HepG2 (cell line): ENCODE results near the gene FAF2. TPM values are rescaled to one million over a fixed set of nuclear protein-coding genes. Genes with fewer than 3 reads are reported as not detected.

Experiments used
- ATAC-seq: fragments of 200-7000 bp; cut with Tn5 transposase; 3 replicates; pipeline ENCODE4 v1.9.1; 2020; ENCODE audit warnings: mild to moderate bottlenecking, moderate library complexity
- BruUV-seq: library from RNA; stranded (reverse); fragments of 400-500 nt; replicated peaks from 2 replicates; lab custom pipeline; 2021; lab: Mats Ljungman, UMichigan
- CTCF ChIA-PET: fragments of 300-600 bp; formaldehyde crosslinking; extraction: SDS; loops from one replicate; lab custom pipeline; 2021; ENCODE audit warnings: low total read pairs, inconsistent platforms, low intra/inter-chr PET ratio; lab: Yijun Ruan, JAX
- POLR2A ChIA-PET: fragments of 350-600 bp; sonication (Branson Sonifier 250); formaldehyde crosslinking; loops from one replicate; lab custom pipeline; 2020; ENCODE audit warnings: antibody characterized with exemption, inconsistent platforms; lab: Yijun Ruan, JAX
- DNase-seq: peaks from one replicate; pipeline ENCODE4 v3.0.0-alpha.2; 2015; ENCODE audit warnings: low spot score
- FAIRE-seq: peaks from 3 replicates; lab custom pipeline; 2011; peaks lifted over from hg19 to GRCh38; lab: Jason Lieb, UNC
- H2AFZ ChIP-seq: one replicate; pipeline ENCODE4 v1.6.1; 2011; ENCODE audit warnings: low read length, inconsistent platforms
- H3K27ac ChIP-seq: fragments of 300-600 bp; 3 replicates; pipeline ENCODE4 v1.8.0; 2011; ENCODE audit warnings: mixed run types, mild to moderate bottlenecking, mixed read lengths, low read length, inconsistent platforms; ENCODE audit not compliant: insufficient read depth; ENCODE audit errors: extremely low read length
- H3K27me3 ChIP-seq, 2 experiments: fragments of 200-600 bp in 1 of 2; 2 replicates in 1 of 2; 3 replicates in 1 of 2; pipeline versions ENCODE4 v1.6.0 to v1.8.0; 2011; ENCODE audit warnings: low read length in 2 of 2, mild to moderate bottlenecking in 2 of 2, moderate library complexity in 2 of 2, inconsistent platforms in 1 of 2; ENCODE audit not compliant: insufficient read depth in 2 of 2, control insufficient read depth in 1 of 2
- H3K36me3 ChIP-seq, 2 experiments: fragments of 200-600 bp in 1 of 2; replicated peaks in 1 of 2; 2 replicates in 1 of 2; 3 replicates in 1 of 2; pipeline versions ENCODE4 v1.5.1 to v1.8.0; 2011; ENCODE audit warnings: low read length in 2 of 2, inconsistent platforms in 1 of 2; ENCODE audit not compliant: insufficient read depth in 2 of 2, control insufficient read depth in 1 of 2
- H3K4me1 ChIP-seq: 2 replicates; pipeline ENCODE4 v1.5.1; 2012; ENCODE audit warnings: low read length, inconsistent platforms; ENCODE audit not compliant: insufficient read depth
- H3K4me2 ChIP-seq: 2 replicates; pipeline ENCODE4 v1.6.0; 2011; ENCODE audit warnings: low read depth, low read length, inconsistent platforms
- H3K4me3 ChIP-seq, 3 experiments: fragments of 200-600 bp in 1 of 3; sonication (generic), shearing (Covaris generic) in 1 of 3; replicated peaks in 1 of 3; 2 replicates each; pipeline ENCODE4 v1.5.1; 2011 to 2016; ENCODE audit warnings: low read length in 3 of 3, inconsistent platforms in 2 of 3, low read depth in 2 of 3, mild to moderate bottlenecking in 2 of 3, control low read depth in 1 of 3, mixed read lengths in 1 of 3; ENCODE audit not compliant: insufficient read depth in 1 of 3
- H3K79me2 ChIP-seq: one replicate; pipeline ENCODE4 v1.6.1; 2011; ENCODE audit warnings: low read length, inconsistent platforms; ENCODE audit not compliant: insufficient read depth
- H3K9ac ChIP-seq: 2 replicates; pipeline ENCODE4 v1.6.0; 2011; ENCODE audit warnings: mild to moderate bottlenecking, low read depth, low read length, inconsistent platforms; ENCODE audit not compliant: insufficient read depth
- H3K9me3 ChIP-seq: 2 replicates; pipeline ENCODE4 v1.5.1; 2012; ENCODE audit warnings: mild to moderate bottlenecking, low read length
- H4K20me1 ChIP-seq: 2 replicates; pipeline ENCODE4 v1.6.0; 2011; ENCODE audit warnings: inconsistent platforms, mild to moderate bottlenecking, low read length, moderate library complexity; ENCODE audit not compliant: insufficient read depth
- BCL3 ChIP-seq: sonication (generic); formaldehyde crosslinking; IDR thresholded peaks from 2 replicates; pipeline ENCODE4 v1.5.1; 2020; ENCODE audit warnings: mild to moderate bottlenecking, missing genetic modification reagents, moderate library complexity
- HDAC1 ChIP-seq: sonication (generic); formaldehyde crosslinking; IDR thresholded peaks from 2 replicates; pipeline ENCODE4 v1.5.1; 2020; ENCODE audit warnings: mild to moderate bottlenecking, missing genetic modification reagents
- SRY ChIP-seq: sonication (generic); formaldehyde crosslinking; IDR thresholded peaks from 2 replicates; pipeline ENCODE4 v1.8.0; 2022; ENCODE audit warnings: mild to moderate bottlenecking, missing genetic modification reagents
- ZMYM3 ChIP-seq: sonication (generic); formaldehyde crosslinking; IDR thresholded peaks from 2 replicates; pipeline ENCODE4 v1.5.1; 2020; ENCODE audit warnings: mild to moderate bottlenecking, missing genetic modification reagents
- ZNF430 ChIP-seq: sonication (generic); formaldehyde crosslinking; IDR thresholded peaks from 2 replicates; pipeline ENCODE4 v1.9.0; 2021; ENCODE audit warnings: mild to moderate bottlenecking, missing genetic modification reagents
- ZNF44 ChIP-seq: sonication (generic); formaldehyde crosslinking; IDR thresholded peaks from 2 replicates; pipeline ENCODE4 v1.5.1; 2020; ENCODE audit warnings: mild to moderate bottlenecking, missing genetic modification reagents
- ZNF605 ChIP-seq: sonication (generic); formaldehyde crosslinking; IDR thresholded peaks from 2 replicates; pipeline ENCODE4 v1.8.0; 2022; ENCODE audit warnings: mild to moderate bottlenecking, missing genetic modification reagents
- ZNF629 ChIP-seq: sonication (generic); formaldehyde crosslinking; conservative IDR thresholded peaks from 2 replicates; pipeline ENCODE4 v1.5.0; 2020; ENCODE audit warnings: missing genetic modification reagents
- ZNF879 ChIP-seq: sonication (generic); formaldehyde crosslinking; IDR thresholded peaks from 2 replicates; pipeline ENCODE4 v1.8.1; 2023; ENCODE audit warnings: missing genetic modification reagents
- WGBS: methylation state at CpG from one replicate; pipeline ENCODE4 v1.1.6; 2017; ENCODE audit warnings: low lambda C conversion rate; 5-methylcytosine and 5-hydroxymethylcytosine counted together
- in situ Hi-C: cut with HindIII; loops from 2 replicates; pipeline ENCODE4 v1.10.0; 2017; ENCODE audit warnings: low pct_unique_long_range_greater_than_20kb; ENCODE audit not compliant: extremely low pct_ligation_motif_present
- intact Hi-C: fragments of 100-400 bp; cut with micrococcal nuclease; formaldehyde crosslinking; loops from one replicate; pipeline ENCODE4 v1.10.0; 2022; ENCODE audit not compliant: unreplicated experiment
- polyA plus RNA-seq, 8 experiments: library from polyadenylated mRNA; depleted of rRNA in 3 of 8; stranded (reverse) in 7 of 8; unstranded in 1 of 8; fragments of >200 nt; fragmentation: Illumina TruSeq in 4 of 8; extraction: Trizol in 4 of 8; gene quantifications; 2 replicates each; pipeline versions ENCODE4 v1.2.1 to v1.2.3, GENCODE V29; 2011 to 2016; ENCODE audit warnings: low read depth in 4 of 8, missing spikeins in 1 of 8, mixed read lengths in 1 of 8; ENCODE audit not compliant: insufficient read depth in 1 of 8
- total RNA-seq, 5 experiments: library from RNA; depleted of rRNA; stranded (reverse); fragments of >200 nt; fragmentation: Illumina TruSeq; extraction: Trizol; gene quantifications; 2 replicates each; pipeline ENCODE4 v1.2.3, GENCODE V29; 2016; ENCODE audit warnings: low read depth in 1 of 5
- TF ChIP-seq, protein P1 (sequence below), 2 experiments: sonication (generic) in 1 of 2; formaldehyde crosslinking in 1 of 2; IDR thresholded peaks; 2 replicates each; pipeline versions ENCODE4 v1.5.1 to v1.6.1; 2011 to 2020; ENCODE audit warnings: borderline replicate concordance in 1 of 2, low read depth in 1 of 2, low read length in 1 of 2, mild to moderate bottlenecking in 1 of 2, missing genetic modification reagents in 1 of 2, moderate library complexity in 1 of 2
- TF ChIP-seq, protein P2 (sequence below): sonication (generic); formaldehyde crosslinking; IDR thresholded peaks from 2 replicates; pipeline ENCODE4 v1.4.0; 2020; ENCODE audit warnings: missing genetic modification reagents; ENCODE audit errors: not compliant biosample characterization

FAF2 gene
- total and polyA plus RNA-seq, 2 of the 13 experiments (the other 11 are each of a cell fraction or from before 2014, with no cell fraction given): 27.8 to 34.3 TPM

- POLR2A ChIA-PET: interaction anchor here (0.9 to 7.9 kb wide), 9 partner anchors 8 to 552 kb away, joined by 3 to 212 read pairs (median 3); partner anchors contain the start of genes CDHR2, FAF2, FGFR4 and NOP16
- TF ChIP-seq ZNF605 (CRISPR knock-in tag) (0 out of 2 replicates have a peak, but pooled peaks have one; percentile 59), ZMYM3 (CRISPR knock-in tag) (peak; percentile 63), ZNF629 (CRISPR knock-in tag) (peak; percentile 94), ZNF879 (CRISPR knock-in tag) (0 out of 2 replicates have a peak, but pooled peaks have one; percentile 8), SRY (0 out of 2 replicates have a peak, but pooled peaks have one; percentile 39), HDAC1 (CRISPR knock-in tag) (0 out of 2 replicates have a peak, but pooled peaks have one; percentile 21), BCL3 (CRISPR knock-in tag) (0 out of 2 replicates have a peak, but pooled peaks have one; percentile 48), ZNF44 (CRISPR knock-in tag) (0 out of 2 replicates have a peak, but pooled peaks have one; percentile 52), ZNF430 (CRISPR knock-in tag) (0 out of 2 replicates have a peak, but pooled peaks have one; percentile 44)
- TF ChIP-seq, protein P1, sequence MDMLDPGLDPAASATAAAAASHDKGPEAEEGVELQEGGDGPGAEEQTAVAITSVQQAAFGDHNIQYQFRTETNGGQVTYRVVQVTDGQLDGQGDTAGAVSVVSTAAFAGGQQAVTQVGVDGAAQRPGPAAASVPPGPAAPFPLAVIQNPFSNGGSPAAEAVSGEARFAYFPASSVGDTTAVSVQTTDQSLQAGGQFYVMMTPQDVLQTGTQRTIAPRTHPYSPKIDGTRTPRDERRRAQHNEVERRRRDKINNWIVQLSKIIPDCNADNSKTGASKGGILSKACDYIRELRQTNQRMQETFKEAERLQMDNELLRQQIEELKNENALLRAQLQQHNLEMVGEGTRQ (IDR thresholded peaks at IDR 0.05; ENCODE audit: low read depth, low read length): no peak
- TF ChIP-seq, protein P1 (CRISPR knock-in tag; IDR thresholded peaks at IDR 0.05; ENCODE audit: borderline replicate concordance): no peak
- TF ChIP-seq, protein P2, sequence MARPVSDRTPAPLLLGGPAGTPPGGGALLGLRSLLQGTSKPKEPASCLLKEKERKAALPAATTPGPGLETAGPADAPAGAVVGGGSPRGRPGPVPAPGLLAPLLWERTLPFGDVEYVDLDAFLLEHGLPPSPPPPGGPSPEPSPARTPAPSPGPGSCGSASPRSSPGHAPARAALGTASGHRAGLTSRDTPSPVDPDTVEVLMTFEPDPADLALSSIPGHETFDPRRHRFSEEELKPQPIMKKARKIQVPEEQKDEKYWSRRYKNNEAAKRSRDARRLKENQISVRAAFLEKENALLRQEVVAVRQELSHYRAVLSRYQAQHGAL (CRISPR knock-in tag): no peak
- in situ Hi-C loops (loop anchor here (5.0 to 25.0 kb wide), 2 partner anchors 118 to 827 kb away; partner anchors contain the start of genes CLTB, LMAN2 and RGS14), intact Hi-C loops (no loop called here)
- Histone ChIP-seq H3K36me3 (peaks cover 14 to 31% of the 10 kb centered on the region in 2 experiments), H3K4me3 (peak overlapping the region; percentile 90 to 98 (median 97)), H3K27ac (peak overlapping the region; percentile 95), H3K9ac (peak overlapping the region; percentile 91), H2AFZ (no peak overlapping the region), H3K27me3 (no peaks in the 10 kb centered on the region; a peak in 1 of 5 replicates), H3K4me2 (peak overlapping the region; percentile 91), H3K4me1 (peaks cover 44% of the 10 kb centered on the region), H3K79me2 (peaks cover 40% of the 10 kb centered on the region), H4K20me1 (peaks cover 33% of the 10 kb centered on the region), H3K9me3 (no peaks in the 10 kb centered on the region)
- WGBS: 73% methylated on average over 6 of the region's 11 CpGs
- ATAC-seq (no peak), DNase-seq (no peak), FAIRE-seq (no peak)
- CTCF ChIA-PET: no interaction called here
- BruUV-seq: no TSS peak
These were observed 87.0 kb downstream of the FAF2 start for GRCh38 chr5:176535101-176535663.
